Measurements from ENCODE around the gene IL10RB.

GRCh38 chr21:33293136-33293535 lies 27.0 kb downstream of the IL10RB start:
- TF ChIP-seq CTCF (IDR thresholded peaks at IDR 0.05) (no peak), POLR2A (IDR thresholded peaks at IDR 0.05) (no peak), POLR2AphosphoS5 (IDR thresholded peaks at IDR 0.05) (no peak)

All from breast epithelium (tissue), 3 donors.